Loucy (cell line): Measurements from ENCODE around the gene GRK3.
A peak's percentile ranks its signal among the peaks of the same experiment; 100 is the strongest.
"Not testable (repeated sequence)": the region's sequence is repeated elsewhere in the genome, so short reads cannot be mapped to it uniquely, and the experiment has no call there.

Experiments
- H2AFZ ChIP-seq: fragments of 200-600 bp; sonication (generic); 2 replicates; pipeline ENCODE4 v1.6.0; 2016; ENCODE audit warnings: antibody characterized with exemption, mild to moderate bottlenecking, low read length, moderate library complexity
- H3F3A ChIP-seq: fragments of 200-600 bp; 2 replicates; pipeline ENCODE4 v1.6.0; 2016; ENCODE audit warnings: antibody characterized with exemption, low read depth, mild to moderate bottlenecking
- H3K27me3 ChIP-seq: fragments of 200-600 bp; sonication (generic); 2 replicates; pipeline ENCODE4 v1.6.1; 2014; ENCODE audit warnings: low read length, mild to moderate bottlenecking; ENCODE audit not compliant: insufficient read depth, poor library complexity, severe bottlenecking
- H3K36me3 ChIP-seq: fragments of 200-600 bp; sonication (generic); 2 replicates; pipeline ENCODE4 v1.6.1; 2016; ENCODE audit warnings: low read length; ENCODE audit not compliant: insufficient read depth
- H3K4me1 ChIP-seq: fragments of 200-600 bp; sonication (generic); 2 replicates; pipeline ENCODE4 v1.5.1; 2014; ENCODE audit warnings: low read length, mild to moderate bottlenecking; ENCODE audit not compliant: insufficient read depth, poor library complexity, severe bottlenecking
- H3K4me2 ChIP-seq: fragments of 200-600 bp; sonication (generic); 2 replicates; pipeline ENCODE4 v1.6.0; 2014; ENCODE audit warnings: antibody characterized with exemption, low read length, low read depth, mild to moderate bottlenecking; ENCODE audit not compliant: poor library complexity, severe bottlenecking
- H3K4me3 ChIP-seq: fragments of 200-600 bp; sonication (generic); 2 replicates; pipeline ENCODE4 v1.5.1; 2014; ENCODE audit warnings: low read length, mild to moderate bottlenecking, mixed read lengths; ENCODE audit not compliant: poor library complexity, severe bottlenecking
- H3K79me2 ChIP-seq: fragments of 200-600 bp; sonication (generic); 2 replicates; pipeline ENCODE4 v1.6.1; 2014; ENCODE audit warnings: low read length; ENCODE audit not compliant: insufficient read depth
- H3K9ac ChIP-seq: fragments of 200-600 bp; sonication (generic); 2 replicates; pipeline ENCODE4 v1.6.0; 2014; ENCODE audit warnings: mild to moderate bottlenecking, low read depth, low read length, moderate library complexity; ENCODE audit not compliant: poor library complexity, severe bottlenecking
- H3K9me2 ChIP-seq: fragments of 200-600 bp; sonication (generic); replicated peaks from 2 replicates; pipeline ENCODE4 v1.6.1; 2016; ENCODE audit warnings: low read depth, low read length, mixed read lengths
- H3K9me3 ChIP-seq: fragments of 200-600 bp; sonication (generic); 2 replicates; pipeline ENCODE4 v1.6.1; 2014; ENCODE audit warnings: mild to moderate bottlenecking, antibody characterized with exemption, low read length, low read depth; ENCODE audit not compliant: insufficient read depth
- H4K20me1 ChIP-seq: fragments of 200-600 bp; sonication (generic); 2 replicates; pipeline ENCODE4 v1.6.0; 2014; ENCODE audit warnings: antibody characterized with exemption, low read length, mild to moderate bottlenecking; ENCODE audit not compliant: insufficient read depth, poor library complexity, severe bottlenecking
- EZH2phosphoT487 ChIP-seq: fragments of 200-600 bp; IDR thresholded peaks from 2 replicates; pipeline ENCODE4 v1.6.1; 2018; ENCODE audit warnings: antibody characterized with exemption, mild to moderate bottlenecking, moderate library complexity, borderline replicate concordance
- TF ChIP-seq, protein P1 (sequence below): fragments of 200-600 bp; sonication (generic); conservative IDR thresholded peaks from 2 replicates; pipeline ENCODE4 v1.5.1; 2014; ENCODE audit warnings: mild to moderate bottlenecking, antibody characterized with exemption, low read length

Gene GRK3

GRCh38 chr22:25566898-25567235, 2.4 kb downstream of the GRK3 start:
- Histone ChIP-seq H3K4me2 (peak overlapping the region; percentile 83), H3K79me2 (peaks cover 70% of the 10 kb centered on the region), H3K36me3 (peaks cover 4% of the 10 kb centered on the region; the same call in 1 of the 2 replicates), H4K20me1 (peaks cover 57% of the 10 kb centered on the region), H3K4me1 (peaks cover 53% of the 10 kb centered on the region), H3K9me3 (no peaks in the 10 kb centered on the region), H3K27me3 (peaks cover 5% of the 10 kb centered on the region), H3K9me2 (no peaks in the 10 kb centered on the region), H3F3A (no peaks in the 10 kb centered on the region), H3K9ac (peak overlapping the region; percentile 86), H3K4me3 (peak overlapping the region; percentile 86), H2AFZ (no peak overlapping the region)
- no peak for TF ChIP-seq EZH2phosphoT487
- TF ChIP-seq, protein P1, sequence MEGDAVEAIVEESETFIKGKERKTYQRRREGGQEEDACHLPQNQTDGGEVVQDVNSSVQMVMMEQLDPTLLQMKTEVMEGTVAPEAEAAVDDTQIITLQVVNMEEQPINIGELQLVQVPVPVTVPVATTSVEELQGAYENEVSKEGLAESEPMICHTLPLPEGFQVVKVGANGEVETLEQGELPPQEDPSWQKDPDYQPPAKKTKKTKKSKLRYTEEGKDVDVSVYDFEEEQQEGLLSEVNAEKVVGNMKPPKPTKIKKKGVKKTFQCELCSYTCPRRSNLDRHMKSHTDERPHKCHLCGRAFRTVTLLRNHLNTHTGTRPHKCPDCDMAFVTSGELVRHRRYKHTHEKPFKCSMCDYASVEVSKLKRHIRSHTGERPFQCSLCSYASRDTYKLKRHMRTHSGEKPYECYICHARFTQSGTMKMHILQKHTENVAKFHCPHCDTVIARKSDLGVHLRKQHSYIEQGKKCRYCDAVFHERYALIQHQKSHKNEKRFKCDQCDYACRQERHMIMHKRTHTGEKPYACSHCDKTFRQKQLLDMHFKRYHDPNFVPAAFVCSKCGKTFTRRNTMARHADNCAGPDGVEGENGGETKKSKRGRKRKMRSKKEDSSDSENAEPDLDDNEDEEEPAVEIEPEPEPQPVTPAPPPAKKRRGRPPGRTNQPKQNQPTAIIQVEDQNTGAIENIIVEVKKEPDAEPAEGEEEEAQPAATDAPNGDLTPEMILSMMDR = no peak

- peaks cover 5% of the 10 kb centered on the region for H3K27me3 ChIP-seq
- no peaks in the 10 kb centered on the region for H3K9me3 ChIP-seq
- H2AFZ ChIP-seq = no peak overlapping the region
- H3K4me2 ChIP-seq = peak overlapping the region; percentile 83
- peaks cover 53% of the 10 kb centered on the region for H3K4me1 ChIP-seq
- peaks cover 4% of the 10 kb centered on the region; the same call in 1 of the 2 replicates for H3K36me3 ChIP-seq
- no peak for TF ChIP-seq EZH2phosphoT487
- TF ChIP-seq, protein P1 = peak; percentile 48
- peaks cover 74% of the 10 kb centered on the region for H3K79me2 ChIP-seq
- H3K4me3 ChIP-seq = peak overlapping the region; percentile 86
- H3K9ac ChIP-seq = peak overlapping the region; percentile 86
- no peaks in the 10 kb centered on the region for H3F3A ChIP-seq
- H4K20me1 ChIP-seq = peaks cover 57% of the 10 kb centered on the region
- no peaks in the 10 kb centered on the region for H3K9me2 ChIP-seq
Measured at GRCh38 chr22:25567251-25567675, 2.8 kb downstream of the GRK3 start.

DNA sequence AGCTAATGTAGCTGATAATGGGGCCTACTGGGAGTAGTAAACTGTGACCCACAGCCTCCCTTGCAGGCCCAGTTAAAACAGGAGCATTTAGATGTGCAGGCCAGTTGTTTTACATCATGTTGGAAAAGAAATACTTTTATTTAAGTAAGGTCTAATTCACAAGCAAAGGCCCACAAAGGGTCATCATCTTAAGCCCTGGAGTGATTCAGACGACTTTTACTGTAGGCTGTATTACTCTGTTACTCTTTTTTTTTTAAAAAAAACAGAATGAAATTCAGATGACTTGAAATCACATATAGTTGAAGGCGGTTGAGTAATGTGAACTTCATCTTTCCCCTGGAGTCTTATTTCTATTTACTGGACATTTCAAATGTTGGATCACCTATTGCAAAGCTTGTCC, 3.6 kb downstream of the GRK3 start:
- Histone ChIP-seq H3K4me3 (peak overlapping the region; percentile 86), H3K9ac (peak overlapping the region; percentile 86), H4K20me1 (peaks cover 65% of the 10 kb centered on the region), H3K79me2 (peaks cover 82% of the 10 kb centered on the region), H3K4me1 (peaks cover 60% of the 10 kb centered on the region), H3K4me2 (peak overlapping the region; percentile 83)
- not testable (repeated sequence) for H3K27me3 ChIP-seq, H3K9me2 ChIP-seq, H2AFZ ChIP-seq, H3K36me3 ChIP-seq, H3K9me3 ChIP-seq, H3F3A ChIP-seq

GRCh38 chr22:25569361-25569760, 4.9 kb downstream of the GRK3 start:
- Histone ChIP-seq H3K9ac (peak overlapping the region; percentile 86), H3K79me2 (peaks cover 95% of the 10 kb centered on the region), H4K20me1 (peaks cover 76% of the 10 kb centered on the region), H3K4me3 (peak overlapping the region; percentile 86), H3F3A (no peaks in the 10 kb centered on the region), H3K4me1 (peaks cover 59% of the 10 kb centered on the region), H3K9me2 (no peaks in the 10 kb centered on the region), H3K36me3 (peaks cover 4% of the 10 kb centered on the region; the same call in 1 of the 2 replicates), H3K9me3 (no peaks in the 10 kb centered on the region), H3K27me3 (peaks cover 5% of the 10 kb centered on the region), H3K4me2 (peak overlapping the region; percentile 83), H2AFZ (no peak overlapping the region)
- TF ChIP-seq, protein P1 = no peak
- TF ChIP-seq EZH2phosphoT487 = no peak
